ENCODE results near the gene FCN1.
"Not testable (repeated sequence)": the region's sequence is repeated elsewhere in the genome, so short reads cannot be mapped to it uniquely, and the experiment has no call there.

Gene FCN1

DNA sequence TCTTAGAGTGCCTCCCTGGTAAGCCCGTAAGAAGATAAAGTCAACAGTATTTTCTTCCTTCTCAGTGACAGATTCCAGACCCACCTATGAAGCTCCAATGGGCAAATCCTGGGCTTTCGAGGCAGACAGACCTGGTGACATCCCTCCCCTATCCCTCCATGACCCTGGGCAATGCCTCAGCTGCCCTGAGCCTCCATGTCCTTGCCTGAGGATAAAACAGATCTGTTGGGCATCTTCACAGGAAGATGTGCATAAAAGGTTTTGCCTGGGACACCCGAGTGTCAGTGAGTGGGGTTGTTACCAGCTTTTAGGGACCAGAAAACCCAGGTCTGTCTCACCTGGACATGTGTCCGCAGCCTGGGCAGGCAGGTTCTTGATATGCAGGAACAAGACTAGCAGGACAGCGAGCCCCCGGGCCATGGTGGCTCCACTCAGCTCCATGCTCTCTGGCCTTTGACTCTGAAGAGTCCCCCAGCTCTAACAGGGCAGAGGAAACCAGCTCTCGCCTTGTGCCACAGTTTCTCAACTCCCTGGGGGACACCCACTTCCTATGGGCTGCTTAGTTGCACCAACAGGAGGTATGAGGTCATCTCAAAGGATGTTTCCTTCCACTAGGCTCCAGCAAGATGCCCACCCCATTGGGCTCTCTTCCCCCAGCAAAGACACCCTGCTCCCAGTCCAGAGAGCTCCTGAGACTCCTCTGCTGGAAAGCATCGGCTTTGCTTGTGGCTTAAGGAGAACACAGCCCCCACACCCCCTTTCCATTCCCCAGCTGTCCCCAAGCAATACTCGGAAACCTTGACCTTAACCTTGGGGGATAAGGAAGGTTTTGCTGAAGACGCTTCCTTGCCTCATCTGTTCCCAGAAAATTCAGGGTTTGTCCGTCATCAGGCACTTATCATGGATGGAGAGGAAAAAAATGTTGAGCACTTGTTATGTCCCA is at the start of gene FCN1:
TSS of gene FCN1 (minus strand) at position 482 of the 943 bp plus-strand sequence. CDS start at position 441, 41 bp downstream.
- no peak for DNase-seq

DNA sequence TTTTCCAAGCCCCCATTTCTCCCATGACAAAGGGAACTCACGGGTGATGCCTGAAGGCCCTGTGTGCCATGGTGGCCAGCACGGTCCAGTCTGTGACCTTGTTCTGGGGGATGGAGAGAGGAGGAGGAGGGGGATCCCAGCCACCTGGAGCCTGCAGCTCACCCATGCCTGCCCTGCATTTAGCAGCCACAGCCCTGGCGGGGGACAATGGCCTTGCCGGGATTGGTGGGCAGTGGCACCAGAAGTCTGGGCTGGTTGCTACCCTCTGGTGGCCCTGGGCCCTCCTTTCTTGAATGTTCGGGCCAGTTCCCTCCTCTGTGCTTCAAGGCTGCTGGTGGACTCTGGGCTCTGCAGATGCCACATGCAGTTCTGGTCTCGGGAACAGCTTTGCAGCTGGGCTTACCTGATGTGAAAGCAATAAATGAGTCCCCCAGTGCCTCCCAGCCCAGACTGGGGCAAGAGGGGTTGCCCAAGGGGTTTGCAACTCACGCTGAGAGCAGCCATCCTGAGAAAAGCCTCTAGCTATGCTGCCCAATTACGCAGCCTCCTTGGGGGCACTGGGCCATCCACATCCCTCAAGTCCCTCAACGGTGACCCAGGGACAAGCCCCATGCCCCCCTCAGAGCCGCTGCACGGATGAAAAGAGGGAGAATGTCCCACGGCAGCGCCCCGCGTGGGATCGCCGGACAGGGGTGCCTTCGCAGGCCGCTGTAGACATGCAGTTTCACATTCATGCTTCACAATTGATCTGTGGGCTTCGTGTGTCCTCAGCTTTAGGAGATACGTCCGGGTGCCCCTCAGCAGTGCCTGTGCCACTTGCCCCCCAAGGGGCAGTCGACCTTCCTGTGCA is 49.2 kb upstream of the FCN1 start:
- DNase-seq, result no peak

DNA sequence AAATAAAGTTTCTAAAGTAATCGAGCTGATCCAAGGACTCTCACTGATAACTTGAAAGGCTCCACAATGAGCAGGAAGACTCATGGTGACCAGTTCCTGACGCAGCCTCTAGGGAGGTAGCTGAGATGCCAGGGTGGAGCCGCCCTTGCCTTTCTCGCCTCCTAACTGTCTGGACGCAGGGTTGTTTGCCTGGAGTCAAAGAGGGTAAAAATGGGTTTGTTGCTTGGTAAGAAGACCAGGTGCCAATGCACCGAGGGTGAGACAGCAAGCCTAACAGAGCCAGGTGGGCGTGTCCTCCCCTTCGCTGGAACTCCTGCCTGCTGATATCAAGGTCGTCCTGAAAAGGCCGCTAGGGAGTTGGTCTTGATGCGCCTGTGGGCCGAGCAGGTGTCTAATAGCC is 48.6 kb upstream of the FCN1 start:
- no peak for DNase-seq

DNA sequence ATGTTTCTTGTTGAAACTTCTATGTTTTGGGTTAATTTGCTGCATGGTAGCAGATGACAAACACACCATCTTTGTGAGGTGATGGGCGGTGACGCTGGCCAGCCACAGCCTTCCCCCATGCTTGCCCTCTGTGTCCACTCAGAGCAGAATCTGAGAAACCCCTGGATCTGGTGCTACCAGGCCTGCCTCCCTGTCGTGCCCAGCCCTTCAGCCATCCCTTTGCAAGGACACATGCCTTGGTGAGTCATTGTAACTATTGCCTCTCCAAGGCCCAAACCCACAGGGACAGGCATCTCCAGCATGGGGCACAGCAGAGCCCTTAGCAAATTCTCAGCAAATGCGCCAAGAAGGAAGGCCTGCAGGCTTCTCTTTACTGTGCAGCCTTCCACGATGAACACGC is 48.1 kb upstream of the FCN1 start:
- DNase-seq, result no peak

DNA sequence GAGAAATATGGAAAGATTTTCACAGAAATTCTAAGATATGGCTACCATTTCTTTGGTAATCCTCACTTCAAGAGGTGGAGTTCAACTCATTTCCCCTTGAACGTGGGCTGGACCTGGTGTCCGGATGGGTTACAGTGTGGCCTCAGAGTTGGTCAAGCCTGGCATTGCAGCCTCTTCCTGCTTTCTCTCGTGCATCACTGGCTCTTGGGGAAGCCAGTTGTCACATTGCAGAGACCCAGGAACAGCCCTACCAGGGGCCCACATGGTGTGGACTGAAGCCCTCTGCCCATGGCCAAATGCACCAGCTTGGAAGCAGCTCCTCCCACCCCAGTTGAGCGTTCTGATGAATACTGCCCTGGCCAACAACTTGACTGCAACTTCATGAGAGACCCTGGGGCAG is 47.7 kb upstream of the FCN1 start:
- no peak for DNase-seq

DNA sequence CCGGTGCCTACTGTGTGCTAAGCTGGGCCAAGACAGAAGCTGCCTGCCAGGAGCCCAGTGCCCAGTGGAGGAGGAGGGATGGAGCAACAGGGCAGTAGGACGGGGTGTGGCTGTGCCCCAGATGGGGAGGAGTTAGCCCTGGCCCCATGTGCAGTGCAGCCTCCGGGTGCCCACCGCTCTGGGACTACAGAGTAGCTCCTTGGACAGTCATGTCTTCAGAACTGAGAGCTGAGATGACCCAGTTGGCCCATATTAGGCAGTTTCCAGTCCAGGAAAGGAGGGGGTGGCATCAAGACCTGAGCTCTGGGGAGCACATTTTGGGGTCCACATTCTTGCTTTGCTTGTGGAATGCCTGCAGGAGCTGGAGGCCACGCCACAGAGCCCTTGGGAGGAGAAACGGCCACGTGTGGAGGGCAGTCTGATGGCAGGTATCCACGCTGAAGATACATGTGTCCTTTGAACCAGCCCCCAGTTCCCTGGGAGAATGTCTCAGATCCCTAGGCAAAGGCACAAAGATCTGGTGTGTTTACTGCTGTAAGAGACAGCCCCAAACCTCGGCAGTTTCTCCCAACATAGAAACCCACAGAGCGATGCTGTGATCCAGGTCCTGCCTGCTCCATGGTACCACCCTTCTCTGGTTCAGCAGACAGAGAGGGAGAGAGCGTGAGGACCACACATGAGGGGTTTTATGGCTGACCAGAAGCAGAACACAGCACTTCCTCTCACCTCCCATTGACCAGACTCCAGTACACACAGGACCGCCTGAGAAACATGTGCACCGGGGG is 46.8 kb upstream of the FCN1 start:
- DNase-seq, result no peak

DNA sequence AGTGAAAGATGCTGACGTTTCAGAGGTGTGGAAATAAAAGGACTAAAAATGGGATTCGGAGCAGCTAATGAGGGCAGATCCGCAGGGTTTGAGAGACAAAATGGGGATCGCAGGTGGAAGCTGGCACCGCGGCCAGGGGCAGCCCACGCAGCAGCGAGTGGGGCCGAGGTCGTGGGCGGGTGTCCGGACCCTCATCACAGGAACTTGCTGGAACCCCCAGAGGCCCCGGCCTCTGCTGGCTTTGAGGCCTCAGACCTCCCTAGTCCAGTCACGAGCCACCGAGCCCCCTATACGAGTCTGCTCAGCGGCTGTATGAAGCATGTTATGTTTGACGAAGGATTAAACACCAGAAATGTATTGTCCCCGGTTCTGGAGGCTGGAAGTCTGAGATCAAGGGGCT is 45.8 kb upstream of the FCN1 start:
- DNase-seq, result no peak

DNA sequence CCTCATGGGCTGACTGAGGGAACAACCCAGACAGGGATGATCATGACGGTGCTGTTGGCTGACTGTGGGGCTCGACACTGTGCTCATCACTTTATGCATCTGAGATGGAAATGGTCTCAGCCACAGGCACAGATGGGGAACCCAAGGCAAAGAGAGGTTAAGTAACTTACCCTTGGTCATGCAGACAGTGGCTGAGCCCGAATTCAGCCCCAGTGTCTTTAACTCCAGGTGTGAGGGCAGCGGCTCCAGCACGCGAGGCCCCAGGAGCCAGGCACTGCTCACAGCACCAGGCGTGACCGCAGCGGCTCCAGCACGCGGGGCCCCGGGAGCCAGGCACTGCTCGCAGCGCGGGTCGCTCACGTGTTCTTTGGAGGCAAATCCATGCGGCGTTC is 45.3 kb upstream of the FCN1 start:
- no peak for DNase-seq

DNA sequence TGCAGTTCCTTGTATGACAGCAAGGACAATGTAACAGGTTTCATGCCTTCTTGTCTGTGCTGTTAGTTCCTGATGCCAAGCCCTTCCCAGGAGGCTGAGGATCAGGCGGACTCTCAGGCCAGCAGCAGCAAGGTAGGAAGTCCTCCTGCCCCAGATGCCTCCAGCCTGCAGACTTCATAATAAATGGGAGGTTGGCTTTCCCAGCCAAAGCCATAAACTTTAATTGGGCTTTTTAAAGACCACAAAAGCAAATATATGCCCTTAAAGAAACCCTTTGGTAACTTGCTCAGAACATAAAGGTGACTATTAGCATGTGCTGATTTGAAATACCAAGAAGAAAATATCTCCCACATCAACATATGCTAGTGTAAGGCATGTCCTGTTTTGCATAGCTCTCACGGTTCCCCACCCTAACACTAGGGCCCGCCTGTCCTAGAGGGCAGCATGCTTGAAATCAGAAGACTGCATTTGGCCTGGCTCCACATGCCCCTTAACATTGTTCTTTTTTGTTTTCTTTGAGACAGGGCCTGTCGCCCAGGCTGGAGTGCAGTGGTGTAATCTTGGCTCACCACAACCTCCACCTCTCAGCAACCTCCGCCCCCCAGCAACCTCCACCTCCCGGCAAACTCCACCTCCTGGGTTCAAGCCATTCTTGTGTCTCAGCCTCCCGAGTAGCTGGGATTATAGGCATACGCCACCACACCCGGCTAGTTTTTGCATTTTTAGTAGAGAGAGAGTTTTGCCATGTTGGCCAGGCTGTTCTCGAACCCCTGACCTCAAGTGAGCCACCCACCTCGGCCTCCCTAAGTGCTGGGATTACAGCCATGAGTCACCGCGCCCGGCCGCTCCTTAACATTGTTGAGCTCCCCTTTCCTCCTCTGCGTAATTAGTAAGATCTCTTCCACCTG is 44.6 kb upstream of the FCN1 start:
- no peak for DNase-seq

DNA sequence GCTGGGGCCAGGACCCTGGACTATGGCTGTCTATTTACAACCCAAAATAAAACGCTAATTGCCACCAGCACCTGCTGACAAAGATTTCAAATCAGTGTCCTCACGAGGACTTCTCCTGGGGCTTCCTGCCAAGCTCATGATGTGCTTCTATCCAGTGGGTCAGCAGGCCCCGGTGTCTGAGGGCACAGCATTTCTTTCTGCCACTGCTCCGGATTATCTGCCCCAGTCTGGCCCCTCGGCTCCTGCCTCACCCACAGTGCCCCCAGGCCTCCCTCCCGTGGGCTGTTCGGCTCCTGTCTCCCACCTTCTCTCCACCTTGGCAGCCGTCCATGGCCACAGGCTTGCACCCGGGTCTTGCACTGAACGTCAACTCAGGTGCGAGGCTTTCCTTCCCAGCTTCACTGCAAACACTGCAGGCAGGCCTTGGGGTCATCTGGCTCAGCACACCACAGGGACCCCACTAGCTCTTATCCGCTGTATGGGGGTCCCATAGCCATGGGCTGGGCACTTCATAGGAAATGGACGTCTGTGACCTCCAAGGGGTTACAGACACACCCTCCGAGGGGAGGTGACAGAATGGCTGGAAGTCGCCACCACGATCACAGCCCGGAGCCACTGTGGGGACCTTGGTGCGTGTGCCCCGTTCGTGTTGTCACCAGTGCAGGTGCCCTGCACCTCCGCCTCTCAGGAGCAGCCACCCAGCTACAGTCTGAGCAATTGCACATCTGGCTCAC is 43.8 kb upstream of the FCN1 start:
- no peak for DNase-seq

DNA sequence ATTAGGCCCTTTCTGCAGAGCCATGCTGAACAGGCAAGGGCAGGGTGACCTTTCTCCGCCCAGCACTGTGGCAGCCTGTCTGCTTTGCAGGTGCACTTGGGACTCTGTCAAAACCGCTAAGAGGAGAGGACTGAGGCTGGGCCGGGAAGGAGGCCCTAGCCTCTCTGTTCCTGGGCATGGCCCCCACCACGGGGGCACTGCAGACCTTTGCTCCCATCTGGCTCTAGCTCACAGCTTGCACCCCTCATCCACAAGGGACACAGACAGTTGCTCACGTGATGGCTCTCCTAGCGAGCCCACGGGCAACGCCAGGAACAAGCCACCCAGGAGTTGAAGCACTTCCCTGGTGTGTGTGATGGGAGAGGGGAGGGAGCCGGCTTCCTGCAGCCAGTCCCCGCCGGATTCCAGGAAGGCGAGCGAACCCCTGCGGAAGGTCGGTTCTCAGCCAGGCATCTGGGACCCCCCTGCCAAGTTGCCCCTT is 43.0 kb upstream of the FCN1 start:
- no peak for DNase-seq

DNA sequence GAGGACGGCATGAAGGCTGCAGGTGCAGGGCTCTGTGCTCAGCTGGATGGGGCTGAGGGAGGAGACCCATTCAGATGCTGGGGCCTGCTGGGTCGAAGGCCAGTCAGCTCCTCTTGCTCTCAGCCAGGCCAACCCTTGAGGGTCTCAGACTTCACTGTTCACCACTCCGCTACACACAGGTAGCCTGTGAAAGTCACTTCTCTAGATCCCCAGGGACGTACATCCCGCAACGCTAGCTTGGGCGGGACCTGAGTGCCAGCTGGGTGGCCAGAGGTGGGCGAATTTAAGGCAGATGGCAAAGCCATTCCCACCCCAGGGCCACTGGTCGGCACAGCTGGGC is 42.2 kb upstream of the FCN1 start:
- no peak for DNase-seq

DNA sequence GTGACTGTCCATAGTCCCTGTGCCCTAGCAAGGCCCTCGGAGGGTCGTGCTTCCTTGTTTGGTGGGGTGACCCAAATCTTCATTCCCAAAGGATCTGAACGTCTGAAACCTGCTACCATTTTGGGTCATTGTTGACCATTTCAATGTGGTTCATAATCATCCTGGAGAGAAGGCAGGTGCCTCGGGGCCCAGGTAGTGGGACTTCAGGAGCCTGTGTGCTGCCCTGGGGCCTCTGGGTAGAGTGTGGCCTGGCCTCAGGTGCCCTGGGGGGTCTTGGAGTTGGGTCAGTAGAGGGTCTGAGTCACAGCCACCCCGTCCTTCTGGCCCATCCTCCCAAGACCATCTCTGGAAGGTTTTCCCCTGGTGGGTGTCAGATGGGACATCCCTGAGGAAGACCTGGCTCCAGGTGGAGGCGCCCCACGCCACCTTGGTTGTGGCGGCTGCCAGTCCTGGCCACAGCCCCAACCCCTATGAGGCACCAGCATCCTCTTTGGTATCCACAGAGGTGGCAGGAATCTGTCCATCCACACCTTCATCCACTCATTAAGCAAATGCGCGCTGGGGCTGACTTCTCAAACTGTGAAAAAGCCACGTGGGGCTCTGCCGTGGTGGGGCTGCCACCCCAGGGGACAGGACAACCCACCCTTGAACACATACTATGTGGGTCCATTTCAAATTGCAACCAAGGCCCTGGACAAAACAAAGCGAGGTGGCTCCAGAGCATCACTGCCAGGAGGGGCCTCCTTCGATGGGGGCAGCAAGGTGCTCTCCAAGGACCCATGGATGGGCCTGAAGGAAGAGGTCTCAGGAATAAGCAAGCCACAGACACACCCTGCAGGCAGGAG is 41.6 kb upstream of the FCN1 start:
- DNase-seq, result no peak

DNA sequence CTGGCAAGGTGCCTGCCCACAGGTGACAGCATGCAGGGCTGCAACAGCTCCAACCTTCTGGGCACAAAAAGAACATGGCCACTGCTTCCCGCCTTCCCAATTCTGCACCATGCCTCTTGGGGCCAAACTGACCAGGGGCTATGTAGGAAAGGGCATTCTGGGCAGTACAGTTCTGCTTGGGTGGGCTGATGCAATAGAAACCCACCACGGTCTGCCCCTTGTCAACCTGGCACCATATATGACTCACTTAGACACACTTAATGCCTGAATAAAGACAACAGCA is 40.2 kb upstream of the FCN1 start:
- DNase-seq, result no peak

DNA sequence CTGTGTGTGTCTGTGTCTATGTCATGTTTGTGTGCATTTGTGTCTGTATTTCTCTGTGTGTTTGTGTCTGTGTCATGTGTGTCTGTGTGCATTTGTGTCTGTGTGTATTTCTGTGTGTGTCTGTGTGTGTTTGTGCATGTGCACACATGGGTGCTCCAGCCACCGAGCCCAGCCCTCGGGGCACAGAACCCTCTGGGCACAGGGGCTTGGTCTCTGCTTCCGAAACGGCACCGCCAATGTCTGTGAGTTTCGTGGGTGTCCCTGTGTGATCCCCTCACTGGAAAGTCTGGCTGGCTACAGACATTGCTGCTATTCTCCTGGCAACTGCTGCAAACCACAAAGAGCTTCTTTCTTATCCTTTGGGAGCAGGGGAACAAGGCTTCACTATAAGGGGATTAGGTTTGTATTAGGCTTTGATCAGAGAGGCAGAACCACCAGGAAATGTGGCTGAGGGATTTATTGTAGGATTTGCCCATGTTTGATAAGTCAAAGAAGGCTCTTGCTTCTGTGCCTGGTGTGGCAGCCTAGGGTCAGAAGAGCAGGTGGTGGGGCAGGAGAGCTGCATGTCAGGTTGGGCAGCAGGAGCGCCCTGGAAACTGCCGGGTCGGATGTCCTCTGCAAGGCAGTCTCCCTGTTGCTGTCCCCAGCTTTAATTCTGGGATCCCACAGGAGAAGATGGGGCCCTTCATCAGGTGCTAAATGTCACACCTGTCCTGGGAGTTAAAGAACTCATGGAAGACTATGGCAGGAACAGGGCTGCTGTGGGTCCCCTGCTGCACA is 39.6 kb upstream of the FCN1 start:
- DNase-seq, result no peak

DNA sequence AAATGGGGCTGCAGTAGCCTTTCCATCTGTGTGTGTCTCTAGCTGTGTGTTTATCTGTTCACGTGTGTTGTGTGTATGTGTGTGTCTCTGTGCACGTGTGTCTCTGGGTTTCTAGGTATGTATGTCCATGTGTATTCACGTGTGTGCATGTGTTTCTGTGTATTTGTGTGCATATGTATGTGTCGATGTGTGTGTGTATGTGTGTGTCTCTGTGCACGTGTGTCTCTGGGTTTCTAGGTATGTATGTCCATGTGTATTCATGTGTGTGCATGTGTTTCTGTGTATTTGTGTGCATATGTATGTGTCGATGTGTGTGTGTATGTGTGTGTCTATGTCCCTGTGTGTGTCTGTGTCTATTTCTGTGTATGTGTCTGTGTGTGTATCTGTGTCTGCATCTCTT is 38.7 kb upstream of the FCN1 start:
- not testable (repeated sequence) for DNase-seq

DNA sequence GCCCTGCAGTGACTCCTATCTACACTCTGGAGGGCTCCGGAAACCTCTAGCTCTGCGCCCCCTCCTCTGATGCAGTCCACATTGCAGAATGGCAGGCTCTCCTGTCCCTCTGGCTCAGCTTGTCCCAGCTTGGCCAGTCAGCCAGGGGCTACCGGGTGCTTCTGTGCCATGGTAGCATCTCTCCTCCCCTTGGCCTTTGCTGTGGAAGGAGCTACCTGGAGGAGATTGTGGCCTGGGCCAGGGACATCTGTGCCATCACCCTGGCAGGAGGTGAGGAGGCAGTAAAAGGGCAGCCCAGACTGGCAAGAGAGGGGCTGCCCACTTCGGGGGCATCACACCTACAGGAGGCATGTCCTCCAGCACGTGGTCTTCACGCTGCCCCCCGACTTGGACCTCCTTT is 38.1 kb upstream of the FCN1 start:
- no peak for DNase-seq

DNA sequence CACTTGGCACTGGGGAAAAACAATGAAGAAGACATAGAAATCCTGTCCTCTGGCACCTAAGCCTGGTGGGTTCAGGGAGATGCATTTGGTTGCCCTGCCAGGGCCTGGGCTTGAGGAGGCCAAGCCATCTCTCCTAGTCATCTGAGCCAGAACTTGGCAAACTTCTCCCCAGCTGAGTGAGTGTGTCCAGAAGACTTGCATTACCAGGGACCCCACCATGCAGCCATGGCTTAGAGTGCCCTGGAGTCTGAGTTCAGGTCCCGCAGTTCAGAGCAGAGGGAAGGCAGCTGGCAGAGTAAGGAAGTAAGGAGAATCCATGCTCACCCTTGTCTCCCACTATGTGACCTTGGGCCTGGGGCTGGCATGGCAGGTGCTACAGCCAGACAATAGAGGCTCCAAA is 37.4 kb upstream of the FCN1 start:
- no peak for DNase-seq
